DND-41 (cell line): Measurements from ENCODE around the gene CD1B.

Experiments used
- ATAC-seq: fragments of 200-7000 bp; cut with Tn5 transposase; 3 replicates; pipeline ENCODE4 v1.9.1; 2021; ENCODE audit warnings: low read depth; ENCODE audit not compliant: insufficient read depth
- DNase-seq: peaks from one replicate; pipeline ENCODE4 v3.0.0-alpha.2; 2020
- H2AFZ ChIP-seq: 2 replicates; pipeline ENCODE4 v1.6.0; 2012; ENCODE audit warnings: low read depth, low read length
- H3K27ac ChIP-seq: 2 replicates; pipeline ENCODE4 v1.5.1; 2012; ENCODE audit warnings: low read length, inconsistent platforms
- H3K27me3 ChIP-seq: fragments of 200-600 bp; sonication (generic); 2 replicates; pipeline ENCODE4 v1.6.0; 2012; ENCODE audit warnings: low read length, mild to moderate bottlenecking, inconsistent platforms; ENCODE audit not compliant: insufficient read depth, poor library complexity
- H3K36me3 ChIP-seq: 2 replicates; pipeline ENCODE4 v1.5.1; 2012; ENCODE audit warnings: low read length, inconsistent platforms; ENCODE audit not compliant: insufficient read depth
- H3K4me1 ChIP-seq: 2 replicates; pipeline ENCODE4 v1.5.1; 2012; ENCODE audit warnings: mild to moderate bottlenecking, low read length; ENCODE audit not compliant: insufficient read depth
- H3K4me2 ChIP-seq: 2 replicates; pipeline ENCODE4 v1.6.0; 2012; ENCODE audit warnings: mild to moderate bottlenecking, moderate library complexity, low read length, inconsistent platforms; ENCODE audit not compliant: insufficient read depth
- H3K4me3 ChIP-seq, 2 experiments: fragments of 200-600 bp in 1 of 2; shearing (Covaris generic) in 1 of 2; 2 replicates each; pipeline ENCODE4 v1.5.1; 2012 to 2016; ENCODE audit warnings: inconsistent platforms in 2 of 2, low read length in 2 of 2, mild to moderate bottlenecking in 2 of 2, low read depth in 1 of 2, moderate library complexity in 1 of 2
- H3K79me2 ChIP-seq: 2 replicates; pipeline ENCODE4 v1.6.0; 2012; ENCODE audit warnings: low read length, inconsistent platforms; ENCODE audit not compliant: insufficient read depth
- H3K9ac ChIP-seq: 2 replicates; pipeline ENCODE4 v1.6.0; 2012; ENCODE audit warnings: low read depth, mild to moderate bottlenecking, inconsistent platforms, low read length, moderate library complexity
- H3K9me3 ChIP-seq: 2 replicates; pipeline ENCODE4 v1.5.1; 2012; ENCODE audit warnings: low read length, moderate library complexity, mild to moderate bottlenecking, inconsistent platforms; ENCODE audit not compliant: insufficient read depth, severe bottlenecking
- H4K20me1 ChIP-seq: 2 replicates; pipeline ENCODE4 v1.6.0; 2012; ENCODE audit warnings: low read length; ENCODE audit not compliant: insufficient read depth
- CTCF ChIP-seq: IDR thresholded peaks from 2 replicates; pipeline ENCODE4 v1.5.1; 2012; ENCODE audit warnings: borderline replicate concordance, low read length, moderate library complexity, mild to moderate bottlenecking; ENCODE audit not compliant: poor library complexity, severe bottlenecking; ENCODE audit errors: extremely low read depth
- EZH2 ChIP-seq: IDR thresholded peaks from 3 replicates; pipeline ENCODE4 v1.6.1; 2012; ENCODE audit warnings: borderline replicate concordance, low read depth, mild to moderate bottlenecking, moderate library complexity, low read length, inconsistent platforms; ENCODE audit not compliant: severe bottlenecking

Gene CD1B

GRCh38 chr1:158335213-158335532 is 3.8 kb upstream of the CD1B start:
- peak overlapping the region; percentile 100 for H3K27ac ChIP-seq
- H4K20me1 ChIP-seq, result no peaks in the 10 kb centered on the region
- no peak for TF ChIP-seq EZH2
- no peak for TF ChIP-seq CTCF
- H3K4me2 ChIP-seq, result peak overlapping the region; percentile 66
- H3K4me1 ChIP-seq, result peaks cover 50% of the 10 kb centered on the region
- no peak for ATAC-seq
- H3K27me3 ChIP-seq, result no peaks in the 10 kb centered on the region
- H3K4me3 ChIP-seq, result peak overlapping the region in 1 of 2 experiments; percentile 48; a peak in 1 of 4 replicates
- H2AFZ ChIP-seq, result no peak overlapping the region
- peaks cover 6% of the 10 kb centered on the region for H3K9me3 ChIP-seq
- H3K79me2 ChIP-seq, result peaks cover 50% of the 10 kb centered on the region
- peaks cover 6% of the 10 kb centered on the region; the same call in 1 of the 2 replicates for H3K36me3 ChIP-seq
- no peak for DNase-seq
- H3K9ac ChIP-seq, result peak overlapping the region; percentile 80

- DNase-seq (peak; percentile 78), ATAC-seq (peak; percentile 27)
- Histone ChIP-seq H3K27ac (peak overlapping the region; percentile 100), H3K79me2 (peaks cover 55% of the 10 kb centered on the region), H3K9ac (peak overlapping the region; percentile 80), H3K36me3 (peaks cover 11% of the 10 kb centered on the region), H3K27me3 (no peaks in the 10 kb centered on the region), H3K4me3 (peak overlapping the region in 1 of 2 experiments; percentile 48; a peak in 2 of 4 replicates), H4K20me1 (no peaks in the 10 kb centered on the region), H3K4me1 (peaks cover 50% of the 10 kb centered on the region), H2AFZ (no peak overlapping the region), H3K4me2 (peak overlapping the region; percentile 66), H3K9me3 (peaks cover 6% of the 10 kb centered on the region)
- TF ChIP-seq CTCF (no peak), EZH2 (no peak)
These were observed 3.3 kb upstream of the CD1B start for GRCh38 chr1:158334526-158335212.

GRCh38 chr1:158333405-158334155 is 2.2 kb upstream of the CD1B start:
- H3K4me2 ChIP-seq, result peak overlapping the region; percentile 66
- TF ChIP-seq EZH2 (no peak), CTCF (no peak)
- H3K79me2 ChIP-seq, result peaks cover 65% of the 10 kb centered on the region
- peak overlapping the region; percentile 80 for H3K9ac ChIP-seq
- H3K27ac ChIP-seq, result peak overlapping the region; percentile 100
- DNase-seq (peak; percentile 85), ATAC-seq (peak; percentile 59)
- peak overlapping the region; percentile 49 to 66; a peak in 3 of 4 replicates for H3K4me3 ChIP-seq
- H3K27me3 ChIP-seq, result no peaks in the 10 kb centered on the region
- peaks cover 22% of the 10 kb centered on the region for H3K36me3 ChIP-seq
- H3K4me1 ChIP-seq, result peaks cover 60% of the 10 kb centered on the region
- H4K20me1 ChIP-seq, result no peaks in the 10 kb centered on the region
- peaks cover 3% of the 10 kb centered on the region for H3K9me3 ChIP-seq
- no peak overlapping the region for H2AFZ ChIP-seq
